GM21360 (cell line): ENCODE results near the gene PCDHA1.
"Not testable (repeated sequence)": the region's sequence is repeated elsewhere in the genome, so short reads cannot be mapped to it uniquely, and the experiment has no call there.

Experiments used
- ATAC-seq: cut with Tn5 transposase; IDR thresholded peaks from one replicate; pipeline ENCODE4 v1.9.1; 2021; ENCODE audit warnings: mild to moderate bottlenecking, moderate library complexity; ENCODE audit not compliant: unreplicated experiment

PCDHA1 gene

GRCh38 chr5:140785905-140786686, at the start of gene PCDHA1:
TSS of gene PCDHA1 (plus strand) at chr5:140786140.
- no peak for ATAC-seq

- no peak for ATAC-seq
Measured at GRCh38 chr5:140737486-140737885, 48.5 kb upstream of the PCDHA1 start.

- no peak for ATAC-seq
Measured at GRCh38 chr5:140741967-140742366, 44.0 kb upstream of the PCDHA1 start.

- no peak for ATAC-seq
Measured at GRCh38 chr5:140753561-140753960, 32.4 kb upstream of the PCDHA1 start.

GRCh38 chr5:140764177-140764973, 21.6 kb upstream of the PCDHA1 start:
- no peak for ATAC-seq

GRCh38 chr5:140767444-140767843, 18.5 kb upstream of the PCDHA1 start:
- no peak for ATAC-seq

GRCh38 chr5:140780512-140780911, 5.4 kb upstream of the PCDHA1 start:
- no peak for ATAC-seq

GRCh38 chr5:140787422-140787821, 1.5 kb downstream of the PCDHA1 start:
- ATAC-seq: not testable (repeated sequence)

GRCh38 chr5:140787849-140788504, 2.0 kb downstream of the PCDHA1 start:
- not testable (repeated sequence) for ATAC-seq

- ATAC-seq: no peak
Measured at GRCh38 chr5:140791089-140791488, 5.1 kb downstream of the PCDHA1 start.

GRCh38 chr5:140794595-140795258, 8.8 kb downstream of the PCDHA1 start, which contains the start of gene PCDHA2:
TSS of gene PCDHA2 (plus strand) at chr5:140794852.
- ATAC-seq: no peak

- no peak for ATAC-seq
Measured at GRCh38 chr5:140795259-140795641, 9.3 kb downstream of the PCDHA1 start.

- not testable (repeated sequence) for ATAC-seq
Measured at GRCh38 chr5:140796072-140796717, 10.3 kb downstream of the PCDHA1 start.

- ATAC-seq: no peak
Measured at GRCh38 chr5:140796718-140797095, 10.8 kb downstream of the PCDHA1 start.

- ATAC-seq: no peak
Measured at GRCh38 chr5:140800816-140801493, 15.0 kb downstream of the PCDHA1 start, which contains the start of gene PCDHA3. TSS of gene PCDHA3 (plus strand) at chr5:140801057.

GRCh38 chr5:140801494-140801841, 15.5 kb downstream of the PCDHA1 start:
- ATAC-seq: no peak

GRCh38 chr5:140802381-140802780, 16.4 kb downstream of the PCDHA1 start:
- not testable (repeated sequence) for ATAC-seq

GRCh38 chr5:140802781-140803271, 16.9 kb downstream of the PCDHA1 start:
- no peak for ATAC-seq

- ATAC-seq: no peak
Measured at GRCh38 chr5:140806834-140807775, 21.2 kb downstream of the PCDHA1 start, which contains the start of gene PCDHA4. TSS of gene PCDHA4 (plus strand) at chr5:140807068.
